ENCODE results near the gene SGCD. TPM values are rescaled to one million over a fixed set of nuclear protein-coding genes. Genes with fewer than 3 reads are reported as not detected.

The SGCD gene
- total and polyA plus RNA-seq, 11 donors, result 17.4 to 150 (median 76.9) TPM

GRCh38 chr5:156556666-156557406 is 229.9 kb downstream of the SGCD start:
- ATAC-seq (peak in 2 of 4 donors; percentile 56 to 64), DNase-seq (no peak)
- H3K27me3 ChIP-seq, result no peaks in the 10 kb centered on the region
- peak overlapping the region in 2 of 12 donors; percentile 0 to 44 for H3K27ac ChIP-seq
- H3K4me1 ChIP-seq, result peaks cover 0 to 9% (median 2%) of the 10 kb centered on the region in 12 donors
- WGBS, 4 donors, result 32 to 56% (median 47%) methylated on average over 1 of the region's 1 CpG
- peaks cover 0 to 2% (median 0%) of the 10 kb centered on the region in 12 donors for H3K9me3 ChIP-seq
- TF ChIP-seq POLR2A (IDR thresholded peaks at IDR 0.05) (no peak), CTCF (IDR thresholded peaks at IDR 0.05) (no peak)
- intact Hi-C loops (cut with DNase I), result no loop called here
- H3K36me3 ChIP-seq, result peaks cover 0 to 6% (median 0%) of the 10 kb centered on the region in 9 donors
- H3K4me3 ChIP-seq, result no peak overlapping the region

GRCh38 chr5:156560002-156560401 is 233.0 kb downstream of the SGCD start:
- ATAC-seq (no peak), DNase-seq (no peak)
- Histone ChIP-seq H3K27ac (no peak overlapping the region), H3K9me3 (no peaks in the 10 kb centered on the region), H3K4me1 (peaks cover 0 to 9% (median 0%) of the 10 kb centered on the region in 12 donors), H3K4me3 (no peak overlapping the region), H3K36me3 (no peaks in the 10 kb centered on the region), H3K27me3 (no peaks in the 10 kb centered on the region)
- no peak for TF ChIP-seq CTCF (IDR thresholded peaks at IDR 0.05)
- TF ChIP-seq POLR2A (IDR thresholded peaks at IDR 0.05), result no peak
- intact Hi-C loops (cut with DNase I), result no loop called here
- WGBS, 4 donors, result 38 to 62% (median 53%) methylated on average over 2 of the region's 2 CpGs

- ATAC-seq (no peak), DNase-seq (no peak)
- H3K27me3 ChIP-seq, result no peaks in the 10 kb centered on the region
- no peaks in the 10 kb centered on the region for H3K9me3 ChIP-seq
- 90 to 95% (median 95%) methylated on average over 1 of the region's 1 CpG for WGBS, 4 donors
- TF ChIP-seq CTCF (IDR thresholded peaks at IDR 0.05) (no peak), POLR2A (IDR thresholded peaks at IDR 0.05) (no peak)
- intact Hi-C loops (cut with DNase I), result no loop called here
- H3K27ac ChIP-seq, result no peak overlapping the region
- H3K4me3 ChIP-seq, result no peak overlapping the region
- H3K4me1 ChIP-seq, result peaks cover 0 to 7% (median 0%) of the 10 kb centered on the region in 12 donors
- no peaks in the 10 kb centered on the region for H3K36me3 ChIP-seq
Observed at GRCh38 chr5:156561651-156562050, 234.7 kb downstream of the SGCD start.

- peaks cover 0 to 14% (median 0%) of the 10 kb centered on the region in 12 donors for H3K4me1 ChIP-seq
- no peak overlapping the region for H3K4me3 ChIP-seq
- intact Hi-C loops (cut with DNase I), result no loop called here
- ATAC-seq (no peak), DNase-seq (no peak)
- no peak overlapping the region for H3K27ac ChIP-seq
- no peak for TF ChIP-seq POLR2A (IDR thresholded peaks at IDR 0.05)
- no peak for TF ChIP-seq CTCF (IDR thresholded peaks at IDR 0.05)
- no peaks in the 10 kb centered on the region for H3K9me3 ChIP-seq
- no peaks in the 10 kb centered on the region for H3K36me3 ChIP-seq
- H3K27me3 ChIP-seq, result no peaks in the 10 kb centered on the region
Observed at GRCh38 chr5:156570615-156571014, 243.7 kb downstream of the SGCD start.

Data from heart left ventricle (tissue), 16 donors.